GM12873 (cell line): Measurements from ENCODE around the gene VGLL4.

ENCODE experiments used
- TF ChIP-seq, protein P1 (sequence below): IDR thresholded peaks from 2 replicates; pipeline ENCODE4 v1.5.1; 2012; ENCODE audit warnings: low read depth, mild to moderate bottlenecking, moderate library complexity, low read length, control low read depth; ENCODE audit not compliant: insufficient read depth; ENCODE audit errors: missing control alignments

The VGLL4 gene, protein sequence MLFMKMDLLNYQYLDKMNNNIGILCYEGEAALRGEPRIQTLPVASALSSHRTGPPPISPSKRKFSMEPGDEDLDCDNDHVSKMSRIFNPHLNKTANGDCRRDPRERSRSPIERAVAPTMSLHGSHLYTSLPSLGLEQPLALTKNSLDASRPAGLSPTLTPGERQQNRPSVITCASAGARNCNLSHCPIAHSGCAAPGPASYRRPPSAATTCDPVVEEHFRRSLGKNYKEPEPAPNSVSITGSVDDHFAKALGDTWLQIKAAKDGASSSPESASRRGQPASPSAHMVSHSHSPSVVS

DNA sequence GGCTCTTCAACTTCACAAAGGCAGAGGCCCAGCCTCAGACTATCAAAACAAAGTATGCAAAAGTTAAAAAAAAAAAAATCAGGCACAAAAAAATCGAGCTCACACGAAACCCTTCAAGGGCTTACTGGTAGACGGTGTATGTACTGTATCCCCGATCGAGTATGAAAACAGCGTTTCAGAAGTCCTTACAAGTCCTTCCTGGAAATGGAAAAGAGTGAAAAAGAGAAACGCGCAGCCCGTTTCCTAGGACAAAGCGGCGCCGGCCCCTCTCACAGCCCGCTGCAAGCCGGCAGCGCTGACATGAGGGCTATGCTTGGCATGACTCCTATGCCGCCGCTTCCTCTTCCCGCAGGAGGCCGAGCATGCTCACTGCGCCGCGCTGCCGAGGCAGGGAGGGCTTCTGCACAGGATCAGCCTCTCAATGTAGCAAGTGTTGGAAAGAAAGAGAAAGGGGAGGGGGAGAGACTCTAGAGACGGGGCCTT is at the start of gene VGLL4:
TSS of gene VGLL4 (minus strand) at position 311 of the 483 bp plus-strand sequence. CDS start 397 bp downstream, outside the sequence.
- TF ChIP-seq, protein P1, sequence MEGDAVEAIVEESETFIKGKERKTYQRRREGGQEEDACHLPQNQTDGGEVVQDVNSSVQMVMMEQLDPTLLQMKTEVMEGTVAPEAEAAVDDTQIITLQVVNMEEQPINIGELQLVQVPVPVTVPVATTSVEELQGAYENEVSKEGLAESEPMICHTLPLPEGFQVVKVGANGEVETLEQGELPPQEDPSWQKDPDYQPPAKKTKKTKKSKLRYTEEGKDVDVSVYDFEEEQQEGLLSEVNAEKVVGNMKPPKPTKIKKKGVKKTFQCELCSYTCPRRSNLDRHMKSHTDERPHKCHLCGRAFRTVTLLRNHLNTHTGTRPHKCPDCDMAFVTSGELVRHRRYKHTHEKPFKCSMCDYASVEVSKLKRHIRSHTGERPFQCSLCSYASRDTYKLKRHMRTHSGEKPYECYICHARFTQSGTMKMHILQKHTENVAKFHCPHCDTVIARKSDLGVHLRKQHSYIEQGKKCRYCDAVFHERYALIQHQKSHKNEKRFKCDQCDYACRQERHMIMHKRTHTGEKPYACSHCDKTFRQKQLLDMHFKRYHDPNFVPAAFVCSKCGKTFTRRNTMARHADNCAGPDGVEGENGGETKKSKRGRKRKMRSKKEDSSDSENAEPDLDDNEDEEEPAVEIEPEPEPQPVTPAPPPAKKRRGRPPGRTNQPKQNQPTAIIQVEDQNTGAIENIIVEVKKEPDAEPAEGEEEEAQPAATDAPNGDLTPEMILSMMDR, result no peak

DNA sequence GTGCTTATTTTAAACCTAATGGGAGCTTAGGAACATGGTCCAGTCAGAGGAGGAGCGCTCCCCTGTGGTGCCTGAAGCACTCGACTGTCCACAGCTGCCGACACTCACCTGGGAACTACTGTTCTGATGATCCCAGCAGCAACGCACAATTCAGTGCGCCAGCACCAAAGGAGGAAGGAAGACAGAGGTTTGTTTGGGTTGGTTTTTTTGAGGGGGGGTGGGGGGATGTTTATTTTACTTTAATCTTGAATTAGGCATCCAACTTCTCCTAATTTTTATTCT is 48.8 kb upstream of the VGLL4 start:
- TF ChIP-seq, protein P1, result no peak

DNA sequence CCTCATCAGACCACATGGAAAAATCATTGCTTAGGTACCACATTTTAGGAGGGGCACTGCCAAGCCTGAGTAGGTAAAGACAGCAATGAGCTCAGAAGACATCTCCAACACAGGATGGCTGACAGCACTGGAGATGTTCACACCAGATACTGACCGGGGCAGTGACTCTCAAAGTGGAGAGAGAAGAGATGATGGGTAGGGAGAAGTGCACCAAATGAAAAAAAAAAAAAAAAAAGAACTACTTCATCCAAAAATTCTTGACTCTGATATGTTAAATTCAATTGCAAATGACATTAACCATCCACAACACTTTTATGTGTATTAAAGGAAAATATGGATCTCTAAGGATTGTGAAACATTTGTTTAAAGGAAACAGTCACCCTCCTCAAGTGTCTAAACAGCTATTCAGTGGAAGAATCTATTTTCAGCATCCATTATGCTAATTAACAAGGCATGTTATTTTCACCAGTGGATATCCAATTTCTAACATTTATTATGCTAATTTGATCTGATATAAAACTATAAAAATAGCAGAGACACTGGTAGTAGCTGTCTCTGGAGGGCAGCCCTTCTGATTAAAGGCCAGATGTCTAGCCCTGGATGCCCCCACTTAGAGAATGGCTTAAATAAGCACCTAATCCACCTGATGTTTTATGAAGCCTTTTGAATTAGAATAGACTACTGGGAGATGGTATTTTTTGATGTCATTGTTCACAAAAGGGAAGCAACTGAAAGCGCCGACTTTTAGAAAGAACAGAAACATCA is 48.2 kb upstream of the VGLL4 start:
- TF ChIP-seq, protein P1, result no peak

DNA sequence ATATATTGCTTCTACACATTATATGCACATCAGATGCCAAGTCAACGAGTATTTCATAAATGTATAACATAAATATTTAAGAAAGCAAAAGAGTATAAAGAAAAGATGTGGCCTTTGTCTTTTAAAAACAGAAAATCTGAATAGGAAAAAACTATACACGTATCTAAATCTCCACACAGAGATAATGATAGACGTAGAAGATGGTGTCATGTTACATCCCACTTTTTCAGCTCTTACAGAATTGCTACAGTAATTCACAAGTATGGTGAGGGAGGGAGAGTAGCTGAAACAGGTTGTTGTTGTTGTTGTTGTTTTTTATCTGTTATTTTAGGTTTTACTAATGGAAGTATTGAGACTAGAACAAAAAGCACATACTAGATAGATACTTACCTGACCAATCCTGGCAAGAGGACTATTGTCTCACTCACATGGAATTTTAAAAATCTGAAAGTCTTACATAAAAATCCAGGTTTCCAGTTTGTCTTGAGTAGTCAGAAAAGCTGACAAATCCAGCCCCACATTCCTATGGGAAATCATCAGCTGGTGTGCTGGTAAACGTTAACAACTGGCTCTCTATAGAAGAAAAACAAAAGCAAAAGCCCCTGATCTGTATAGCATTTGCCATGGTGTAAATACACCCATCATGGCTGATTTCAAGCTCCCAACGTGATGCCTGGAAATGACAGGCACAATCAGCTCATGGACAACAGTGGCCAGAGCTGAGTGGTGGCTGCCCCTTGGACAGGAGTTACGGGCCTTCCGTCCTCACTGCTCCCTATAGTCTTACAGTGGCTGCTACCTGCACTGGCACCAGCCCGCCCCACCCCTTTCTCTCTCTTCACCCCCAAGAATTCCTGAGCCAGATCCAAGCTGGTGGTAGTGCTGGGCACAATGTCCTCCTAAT is 47.4 kb upstream of the VGLL4 start:
- TF ChIP-seq, protein P1, result no peak

DNA sequence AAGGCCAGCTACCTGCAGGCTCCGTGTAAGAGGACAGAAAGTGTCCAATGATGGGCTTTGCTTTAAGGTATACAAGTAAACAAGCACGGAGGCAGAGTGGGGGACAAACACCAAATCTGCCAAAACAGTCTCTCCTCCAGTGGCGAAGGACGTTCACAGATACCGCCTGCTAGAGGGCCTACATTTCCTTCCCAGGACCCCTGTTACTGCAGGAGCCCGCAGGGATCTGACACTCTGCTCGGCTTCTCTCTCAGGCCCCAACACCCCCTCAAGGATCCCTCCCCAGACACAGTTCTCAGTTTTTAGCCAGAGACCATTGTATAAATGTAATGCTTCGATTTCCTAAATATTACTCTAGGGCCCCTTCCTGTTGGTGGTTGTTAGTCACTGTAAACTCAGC is 46.0 kb upstream of the VGLL4 start:
- TF ChIP-seq, protein P1, result no peak

DNA sequence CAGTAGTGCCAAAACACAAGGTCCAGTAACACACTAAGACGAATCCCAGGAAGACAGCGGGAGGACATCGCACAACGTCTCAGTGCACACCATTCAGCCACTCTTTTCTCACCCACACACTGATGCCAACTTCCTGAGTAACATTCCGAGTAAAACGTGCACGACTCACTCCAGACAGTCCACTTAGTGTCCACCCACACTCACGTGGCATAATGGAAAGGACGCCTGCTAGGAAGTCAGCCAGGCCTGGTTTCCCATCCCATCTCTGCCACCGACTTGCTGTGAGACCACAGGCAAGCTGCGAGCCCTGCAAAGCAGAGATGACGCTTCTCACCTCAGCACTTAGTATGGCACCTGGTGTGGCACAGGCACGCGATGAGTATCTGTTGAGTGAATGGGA is 36.8 kb upstream of the VGLL4 start:
- TF ChIP-seq, protein P1, result no peak

DNA sequence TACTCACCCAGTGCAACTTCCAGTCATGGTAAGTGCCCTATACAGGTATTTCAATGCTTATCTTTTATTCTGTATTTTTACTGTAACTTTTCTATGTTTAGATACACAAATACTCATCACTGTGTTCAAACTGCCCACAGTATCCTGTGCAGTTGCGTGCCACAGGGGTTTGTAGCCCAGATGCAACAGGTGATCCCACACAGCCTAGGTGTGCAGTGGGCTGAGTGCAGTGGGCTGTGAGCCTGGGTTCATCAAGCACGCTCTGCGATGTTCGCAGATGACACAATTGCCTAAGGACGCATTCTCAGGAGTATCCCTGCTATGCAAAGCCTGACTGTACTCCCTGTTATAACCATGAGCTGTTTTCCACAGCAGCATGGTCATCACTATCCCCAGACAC is 36.2 kb upstream of the VGLL4 start:
- TF ChIP-seq, protein P1, result no peak
